HG03135 (cell line): ENCODE measurements around the gene APOBEC2.

ENCODE experiments used
- ATAC-seq: cut with Tn5 transposase; IDR thresholded peaks from one replicate; pipeline ENCODE4 v1.9.1; 2021; ENCODE audit warnings: mild to moderate bottlenecking, moderate library complexity; ENCODE audit not compliant: unreplicated experiment

The APOBEC2 gene

GRCh38 chr6:41037107-41037900, 15.7 kb upstream of the APOBEC2 start:
- ATAC-seq = no peak

- no peak for ATAC-seq
Observed at GRCh38 chr6:41038205-41038604, 14.8 kb upstream of the APOBEC2 start.

GRCh38 chr6:41039060-41039998, 13.7 kb upstream of the APOBEC2 start, which contains the start of gene UNC5CL:
Gene UNC5CL (minus strand): TSS chr6:41039221. CDS start chr6:41035074, 4,147 bp downstream.
- ATAC-seq = no peak

GRCh38 chr6:41040101-41040939, 12.7 kb upstream of the APOBEC2 start:
- ATAC-seq = no peak

- no peak for ATAC-seq
Observed at GRCh38 chr6:41040940-41041536, 12.0 kb upstream of the APOBEC2 start.

- no peak for ATAC-seq
Observed at GRCh38 chr6:41042226-41043055, 10.6 kb upstream of the APOBEC2 start, which contains the start of gene TSPO2. Gene TSPO2 (plus strand): TSS chr6:41042467. CDS start chr6:41042986, 519 bp downstream.

- no peak for ATAC-seq
Observed at GRCh38 chr6:41043151-41043550, 9.9 kb upstream of the APOBEC2 start.

GRCh38 chr6:41045664-41046063, 7.3 kb upstream of the APOBEC2 start:
- no peak for ATAC-seq

- no peak for ATAC-seq
Observed at GRCh38 chr6:41046084-41046483, 6.9 kb upstream of the APOBEC2 start.

GRCh38 chr6:41047306-41047705, 5.7 kb upstream of the APOBEC2 start:
- no peak for ATAC-seq

GRCh38 chr6:41047745-41048732, 5.0 kb upstream of the APOBEC2 start:
- ATAC-seq = no peak

GRCh38 chr6:41049521-41049920, 3.5 kb upstream of the APOBEC2 start:
- ATAC-seq = no peak

GRCh38 chr6:41049955-41050354, 3.0 kb upstream of the APOBEC2 start:
- ATAC-seq = no peak

GRCh38 chr6:41050536-41050935, 2.5 kb upstream of the APOBEC2 start:
- ATAC-seq = no peak

- ATAC-seq = no peak
Observed at GRCh38 chr6:41051873-41052272, 1.1 kb upstream of the APOBEC2 start.

GRCh38 chr6:41054511-41054910, 1.5 kb downstream of the APOBEC2 start:
- ATAC-seq = no peak

- no peak for ATAC-seq
Observed at GRCh38 chr6:41055149-41055548, 2.1 kb downstream of the APOBEC2 start.

GRCh38 chr6:41056768-41057490, 3.9 kb downstream of the APOBEC2 start:
- no peak for ATAC-seq
